Caco-2 (cell line): ENCODE results near the gene DPP3. TPM values are rescaled to one million over a fixed set of nuclear protein-coding genes. Genes with fewer than 3 reads are reported as not detected.
A peak's percentile ranks its signal among the peaks of the same experiment; 100 is the strongest.

ENCODE experiments used
- BruUV-seq: library from RNA; stranded (reverse); fragments of 400-500 nt; replicated peaks from 2 replicates; lab custom pipeline; 2021; lab: Mats Ljungman, UMichigan
- CTCF ChIA-PET: fragments of 300-600 bp; sonication (Branson Sonifier 250); formaldehyde crosslinking; loops from one replicate; lab custom pipeline; 2022; ENCODE audit warnings: antibody characterized with exemption; lab: Charles Lee
- POLR2A ChIA-PET: fragments of 300-600 bp; sonication (Branson Sonifier 250); formaldehyde crosslinking; loops from one replicate; lab custom pipeline; 2022; ENCODE audit warnings: antibody characterized with exemption; lab: Charles Lee
- DNase-seq, 2 experiments: peaks; one replicate each; pipeline versions ENCODE4 v3.0.0 to v3.0.0-alpha.2; 2020 to 2022
- H3K27me3 ChIP-seq: replicated peaks from 2 replicates; pipeline ENCODE4 v1.6.0; 2011; ENCODE audit warnings: low read length; ENCODE audit not compliant: control insufficient read depth, insufficient read depth
- H3K36me3 ChIP-seq: 2 replicates; pipeline ENCODE4 v1.5.1; 2011; ENCODE audit warnings: low read length; ENCODE audit not compliant: control insufficient read depth, insufficient read depth
- H3K4me1 ChIP-seq: fragments of 250-450 bp; sonication (Bioruptor Pico); 2 replicates; pipeline ENCODE4 v1.5.1; 2020; ENCODE audit warnings: mild to moderate bottlenecking
- H3K4me3 ChIP-seq: 2 replicates; pipeline ENCODE4 v1.5.1; 2011; ENCODE audit warnings: low read depth, mild to moderate bottlenecking, control low read depth, low read length
- H3K9me3 ChIP-seq: fragments of 250-450 bp; sonication (Bioruptor Pico); 2 replicates; pipeline ENCODE4 v1.5.1; 2020; ENCODE audit warnings: mild to moderate bottlenecking, moderate library complexity
- H3K27ac Mint-ChIP-seq: one replicate; pipeline ENCODE4 v1.8.0; 2022; ENCODE audit warnings: mixed read lengths; ENCODE audit not compliant: unreplicated experiment
- H3K27me3 Mint-ChIP-seq: one replicate; pipeline ENCODE4 v1.8.0; 2022; ENCODE audit warnings: mixed read lengths; ENCODE audit not compliant: insufficient read depth, unreplicated experiment
- H3K36me3 Mint-ChIP-seq: one replicate; pipeline ENCODE4 v1.8.0; 2022; ENCODE audit warnings: mild to moderate bottlenecking, mixed read lengths; ENCODE audit not compliant: insufficient read depth, unreplicated experiment
- H3K4me1 Mint-ChIP-seq: one replicate; pipeline ENCODE4 v1.8.0; 2022; ENCODE audit warnings: low read depth, mixed read lengths; ENCODE audit not compliant: unreplicated experiment
- H3K4me3 Mint-ChIP-seq: one replicate; pipeline ENCODE4 v1.8.0; 2022; ENCODE audit warnings: mild to moderate bottlenecking, moderate library complexity, mixed read lengths; ENCODE audit not compliant: unreplicated experiment
- H3K9me3 Mint-ChIP-seq: one replicate; pipeline ENCODE4 v1.8.0; 2022; ENCODE audit warnings: mixed read lengths; ENCODE audit not compliant: unreplicated experiment
- intact Hi-C: fragments of 100-400 bp; cut with micrococcal nuclease; formaldehyde crosslinking; loops from one replicate; pipeline ENCODE4 v1.10.0; 2022; ENCODE audit not compliant: unreplicated experiment
- total RNA-seq: library from RNA; stranded (reverse); gene quantifications from 2 replicates; pipeline ENCODE4 v1.2.3, GENCODE V29; 2022
- TF ChIP-seq, protein P1 (sequence below), 2 experiments: fragments of 200-600 bp in 1 of 2; IDR thresholded peaks; 1 replicate in 1 of 2; 2 replicates in 1 of 2; pipeline versions ENCODE4 v1.5.1 to v1.8.0; 2011 to 2022; ENCODE audit warnings: antibody characterized with exemption in 1 of 2, control low read depth in 1 of 2, inconsistent platforms in 1 of 2, low read depth in 1 of 2, low read length in 1 of 2, mild to moderate bottlenecking in 1 of 2, moderate library complexity in 1 of 2; ENCODE audit not compliant: insufficient read depth in 1 of 2, severe bottlenecking in 1 of 2, unreplicated experiment in 1 of 2

The DPP3 gene
- total RNA-seq, 1 experiment from 2014 or later = 106 TPM

DNA sequence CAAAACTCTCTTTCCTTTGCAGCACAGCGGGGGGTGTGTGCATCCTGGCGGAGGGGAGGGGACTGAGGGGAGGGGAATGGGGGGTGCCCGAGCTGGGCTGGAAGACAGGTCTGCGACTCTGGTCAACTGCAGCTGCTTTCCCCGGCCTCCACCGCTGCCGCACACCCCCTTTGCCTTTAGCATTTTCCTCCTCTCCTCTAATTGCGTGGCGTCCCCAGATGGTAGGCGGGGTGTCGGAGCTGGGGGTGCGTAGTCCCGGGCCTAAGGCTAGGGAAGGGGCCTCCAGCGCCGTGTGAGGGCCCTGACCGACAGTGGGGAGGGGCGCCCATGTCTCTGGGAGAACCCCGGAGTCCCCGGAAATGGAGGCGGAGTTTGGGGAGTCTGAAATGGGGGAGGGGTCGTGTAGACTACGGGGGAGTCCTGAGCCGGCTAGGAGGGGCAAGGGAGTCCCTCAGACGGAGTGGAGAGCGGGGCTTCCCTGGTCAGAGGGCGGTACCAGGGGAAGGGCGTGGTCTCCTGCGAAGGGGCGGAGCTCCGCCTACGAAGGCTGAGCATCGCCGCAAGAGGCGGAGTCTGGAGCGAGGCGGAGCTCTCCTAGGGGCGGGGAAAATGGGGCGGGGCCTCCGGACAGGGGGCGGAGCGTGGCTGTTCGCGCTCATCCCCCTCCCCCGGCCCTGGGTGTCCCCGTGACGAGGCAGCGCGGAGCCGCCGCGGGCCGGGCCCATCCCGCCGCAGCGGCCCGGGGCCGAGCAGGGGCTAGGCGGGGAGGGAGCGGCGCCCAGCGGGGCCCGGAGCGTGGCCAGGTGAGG is 13.8 kb upstream of the DPP3 start, which contains the start of gene PELI3:
Gene PELI3 (plus strand): TSS at position 681 of the 809 bp plus-strand sequence. CDS start 1,224 bp downstream, outside the sequence.
- Mint-ChIP-seq H3K4me1 (peaks cover 17% of the 10 kb centered on the region), H3K27me3 (no peaks in the 10 kb centered on the region), H3K9me3 (peaks cover 17% of the 10 kb centered on the region), H3K4me3 (peak within 1 kb of the TSS; percentile 90), H3K27ac (peak within 1 kb of the TSS; percentile 62), H3K36me3 (peaks cover 11% of the 10 kb centered on the region)
- TF ChIP-seq, protein P1, sequence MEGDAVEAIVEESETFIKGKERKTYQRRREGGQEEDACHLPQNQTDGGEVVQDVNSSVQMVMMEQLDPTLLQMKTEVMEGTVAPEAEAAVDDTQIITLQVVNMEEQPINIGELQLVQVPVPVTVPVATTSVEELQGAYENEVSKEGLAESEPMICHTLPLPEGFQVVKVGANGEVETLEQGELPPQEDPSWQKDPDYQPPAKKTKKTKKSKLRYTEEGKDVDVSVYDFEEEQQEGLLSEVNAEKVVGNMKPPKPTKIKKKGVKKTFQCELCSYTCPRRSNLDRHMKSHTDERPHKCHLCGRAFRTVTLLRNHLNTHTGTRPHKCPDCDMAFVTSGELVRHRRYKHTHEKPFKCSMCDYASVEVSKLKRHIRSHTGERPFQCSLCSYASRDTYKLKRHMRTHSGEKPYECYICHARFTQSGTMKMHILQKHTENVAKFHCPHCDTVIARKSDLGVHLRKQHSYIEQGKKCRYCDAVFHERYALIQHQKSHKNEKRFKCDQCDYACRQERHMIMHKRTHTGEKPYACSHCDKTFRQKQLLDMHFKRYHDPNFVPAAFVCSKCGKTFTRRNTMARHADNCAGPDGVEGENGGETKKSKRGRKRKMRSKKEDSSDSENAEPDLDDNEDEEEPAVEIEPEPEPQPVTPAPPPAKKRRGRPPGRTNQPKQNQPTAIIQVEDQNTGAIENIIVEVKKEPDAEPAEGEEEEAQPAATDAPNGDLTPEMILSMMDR (IDR thresholded peaks at IDR 0.05; ENCODE audit: insufficient read depth in 1 of 2, low read depth in 1 of 2, low read length in 1 of 2, severe bottlenecking in 1 of 2, unreplicated experiment in 1 of 2) = no peak
- intact Hi-C loops = loop anchor here (1.0 kb wide), 3 partner anchors 14 to 48 kb away; partner anchors contain the start of gene DPP3
- no TSS peak for BruUV-seq
- peaks cover 19% of the 10 kb centered on the region for H3K4me1 ChIP-seq
- peak within 1 kb of the TSS; percentile 66 for H3K4me3 ChIP-seq
- CTCF ChIA-PET = interaction anchor here (0.6 to 3.9 kb wide), 29 partner anchors 10 to 1049 kb away, joined by 3 to 65 read pairs (median 4); partner anchors contain the start of genes CCDC87, DPP3, MRPL11 and NPAS4
- H3K36me3 ChIP-seq = no peaks in the 10 kb centered on the region
- POLR2A ChIA-PET = interaction anchor here (0.5 to 3.1 kb wide), 26 partner anchors 11 to 1571 kb away, joined by 3 to 98 read pairs (median 6); partner anchors contain the start of genes BBS1, DPP3, MRPL11 and RBM4
- H3K9me3 ChIP-seq = peaks cover 4% of the 10 kb centered on the region; the same call in 1 of the 2 replicates
- H3K27me3 ChIP-seq = no peaks in the 10 kb centered on the region; the same call in 1 of the 2 replicates
- DNase-seq = peak; percentile 97

DNA sequence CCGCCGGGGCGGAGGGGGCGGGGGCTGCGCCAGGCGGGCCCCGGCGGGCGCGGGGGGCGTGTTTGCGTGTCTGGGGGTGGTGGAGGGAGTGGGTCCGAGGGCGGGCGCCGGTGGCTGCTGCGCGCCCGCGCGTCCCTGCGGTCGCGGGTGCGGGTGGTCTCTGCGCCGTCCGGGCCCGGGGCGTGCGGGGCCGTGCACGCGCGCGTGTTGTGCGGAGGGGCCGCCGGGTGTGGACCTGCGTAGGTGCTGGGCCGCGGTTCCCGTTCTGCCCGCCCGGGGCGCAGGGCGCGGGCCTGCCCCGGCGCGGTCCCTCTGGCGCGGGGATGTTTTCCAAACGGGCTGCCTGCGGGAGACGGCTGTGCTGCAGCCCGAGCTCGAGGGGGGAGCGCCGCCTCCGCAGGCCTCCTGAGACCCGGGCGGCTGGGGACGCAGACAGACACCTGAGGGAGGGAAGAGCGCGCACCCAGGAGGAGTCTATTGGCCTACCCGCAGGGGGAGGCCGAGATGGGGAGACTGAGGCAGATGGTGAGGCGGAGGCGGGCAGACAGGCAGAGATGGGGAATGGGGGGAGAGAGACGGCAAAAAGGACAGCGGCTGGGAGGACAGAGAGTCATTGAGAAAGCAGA is 13.1 kb upstream of the DPP3 start:
- H3K27me3 ChIP-seq = no peaks in the 10 kb centered on the region; the same call in 1 of the 2 replicates
- peaks cover 17% of the 10 kb centered on the region for H3K4me1 Mint-ChIP-seq
- no peaks in the 10 kb centered on the region for H3K27me3 Mint-ChIP-seq
- H3K4me3 ChIP-seq = peak overlapping the region; percentile 66
- intact Hi-C loops = no loop called here
- peak overlapping the region; percentile 90 for H3K4me3 Mint-ChIP-seq
- no peaks in the 10 kb centered on the region for H3K36me3 ChIP-seq
- H3K9me3 Mint-ChIP-seq = peaks cover 13% of the 10 kb centered on the region
- CTCF ChIA-PET = interaction anchor here (0.7 to 3.9 kb wide), 14 partner anchors 12 to 323 kb away, joined by 3 to 65 read pairs (median 9); partner anchors contain the start of genes CCDC87, DPP3, MRPL11 and NPAS4
- BruUV-seq = no TSS peak
- H3K4me1 ChIP-seq = peaks cover 19% of the 10 kb centered on the region
- POLR2A ChIA-PET = interaction anchor here (0.9 to 3.1 kb wide), 10 partner anchors 12 to 211 kb away, joined by 3 to 98 read pairs (median 5); partner anchors contain the start of genes BBS1, DPP3, MRPL11 and RBM4
- TF ChIP-seq, protein P1 (IDR thresholded peaks at IDR 0.05; ENCODE audit: insufficient read depth in 1 of 2, low read depth in 1 of 2, low read length in 1 of 2, severe bottlenecking in 1 of 2, unreplicated experiment in 1 of 2) = peak; percentile 48 to 85
- peaks cover 4% of the 10 kb centered on the region; the same call in 1 of the 2 replicates for H3K9me3 ChIP-seq
- H3K36me3 Mint-ChIP-seq = peaks cover 11% of the 10 kb centered on the region
- DNase-seq = peak; percentile 79 to 89
- peak overlapping the region; percentile 12 for H3K27ac Mint-ChIP-seq
